Measurements from ENCODE around the gene ZNF253.
"Not testable (repeated sequence)": the region's sequence is repeated elsewhere in the genome, so short reads cannot be mapped to it uniquely, and the experiment has no call there.

ZNF253 gene

DNA sequence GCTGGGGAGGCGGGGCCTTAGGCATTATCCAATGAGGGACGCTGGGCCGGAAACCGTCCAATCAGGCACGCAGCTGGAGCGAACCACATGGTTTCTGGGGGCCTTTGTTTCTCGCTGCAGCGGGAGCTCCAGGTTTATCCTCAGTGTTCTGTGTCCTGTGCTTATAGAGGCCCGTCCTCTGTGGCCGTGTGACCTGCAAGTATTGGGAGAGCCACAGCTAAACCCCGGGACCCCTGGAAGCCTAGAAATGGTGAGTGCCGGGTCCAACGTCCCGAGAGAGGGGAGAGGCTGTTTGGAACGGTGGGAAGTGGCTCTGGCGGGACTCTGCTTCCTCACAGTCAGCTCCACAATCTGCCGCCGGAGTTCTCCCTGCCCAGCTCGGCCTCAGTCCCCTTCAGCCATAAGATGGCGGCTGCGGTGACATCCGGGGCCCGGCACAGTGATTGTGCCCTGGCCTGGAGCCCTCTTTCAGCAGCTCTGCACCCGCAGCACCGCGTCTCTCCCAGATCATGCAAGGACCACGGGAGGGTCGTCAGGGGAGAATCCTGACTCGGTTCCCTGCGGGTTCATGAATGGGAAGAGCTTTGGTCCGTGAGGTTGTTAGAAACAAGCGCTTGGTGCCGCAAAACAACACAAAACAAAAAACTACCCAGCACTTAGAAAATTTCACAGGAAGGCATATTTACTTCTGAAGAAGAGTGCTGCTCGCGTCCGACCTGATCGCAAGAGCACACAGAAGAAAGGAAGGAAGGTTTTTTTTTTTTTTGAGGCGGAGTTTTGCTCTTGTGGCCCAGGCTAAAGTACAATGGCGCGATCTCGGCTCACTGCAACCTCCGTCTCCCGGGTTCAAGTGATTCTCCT is at the start of gene ZNF253:
TSS of gene ZNF253 (plus strand) at position 133 of the 861 bp plus-strand sequence. CDS start at position 248, 115 bp downstream.
- peaks cover 37% of the 10 kb centered on the region for H3K36me3 ChIP-seq
- H3K27me3 ChIP-seq = no peaks in the 10 kb centered on the region
- peak within 1 kb of the TSS; percentile 62 for H3K4me2 ChIP-seq
- peaks cover 85% of the 10 kb centered on the region for H3K9me3 ChIP-seq
- peak within 1 kb of the TSS; percentile 97 for H3K9ac ChIP-seq
- H3K4me1 ChIP-seq = peaks cover 6% of the 10 kb centered on the region; the same call in 1 of the 2 replicates
- peak within 1 kb of the TSS; percentile 96 for H3K27ac ChIP-seq
- H4K20me1 ChIP-seq = no peaks in the 10 kb centered on the region
- TF ChIP-seq Cebpa-rat (IDR thresholded peaks at IDR 0.05) = no peak
- H3K4me3 ChIP-seq = peak within 1 kb of the TSS; percentile 80

DNA sequence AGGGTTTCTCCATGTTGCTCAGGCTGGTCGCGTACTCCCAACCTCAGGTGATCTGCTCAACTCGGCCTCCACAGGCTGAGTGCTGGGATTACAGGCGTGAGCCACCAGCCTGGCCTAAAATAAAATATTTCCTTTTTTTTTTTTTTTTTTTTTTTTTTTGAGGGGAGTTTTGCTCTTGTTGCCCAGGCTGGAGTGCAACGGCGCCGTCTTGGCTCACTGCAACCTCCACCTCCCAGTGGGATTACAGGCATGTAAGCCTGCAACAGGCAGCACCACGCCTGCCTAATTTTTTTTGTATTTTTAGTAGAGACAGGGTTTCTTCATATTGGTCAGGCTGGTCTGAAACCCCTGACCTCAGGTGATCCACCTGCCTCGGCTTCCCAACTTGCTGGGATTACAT is 49.0 kb upstream of the ZNF253 start:
- H3K4me3 ChIP-seq = no peak overlapping the region
- H3K9ac ChIP-seq = no peak overlapping the region
- H3K27me3 ChIP-seq = no peaks in the 10 kb centered on the region
- H4K20me1 ChIP-seq = no peaks in the 10 kb centered on the region; the same call in 1 of the 2 replicates
- no peak for TF ChIP-seq Cebpa-rat (IDR thresholded peaks at IDR 0.05)
- H3K4me1 ChIP-seq = peaks cover 9% of the 10 kb centered on the region; the same call in 1 of the 2 replicates
- H3K27ac ChIP-seq = no peak overlapping the region
- H3K4me2 ChIP-seq = no peak overlapping the region
- peaks cover 87% of the 10 kb centered on the region for H3K9me3 ChIP-seq
- peaks cover 86% of the 10 kb centered on the region for H3K36me3 ChIP-seq

DNA sequence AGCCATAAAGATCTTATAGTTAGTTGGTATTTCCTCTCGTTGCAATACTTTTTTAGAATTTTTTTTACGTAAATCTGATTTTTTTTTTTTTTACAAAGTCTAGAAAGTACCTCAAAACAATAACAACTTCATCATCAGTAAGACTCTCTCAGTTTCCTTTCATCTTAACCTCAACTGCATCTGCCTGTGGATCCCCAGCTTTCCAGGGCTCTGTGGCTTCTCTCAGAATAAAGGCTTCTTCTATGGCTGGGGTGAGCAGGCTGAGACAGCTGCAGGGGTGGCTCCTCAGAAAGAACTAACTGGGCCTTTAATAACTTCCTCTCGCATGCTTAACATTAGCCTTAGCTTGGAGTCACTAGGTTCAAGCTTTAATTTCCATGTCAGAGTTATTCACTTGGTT is 48.3 kb upstream of the ZNF253 start:
- Histone ChIP-seq H3K4me2 (no peak overlapping the region), H3K9me3 (peaks cover 81% of the 10 kb centered on the region), H3K4me3 (no peak overlapping the region)

DNA sequence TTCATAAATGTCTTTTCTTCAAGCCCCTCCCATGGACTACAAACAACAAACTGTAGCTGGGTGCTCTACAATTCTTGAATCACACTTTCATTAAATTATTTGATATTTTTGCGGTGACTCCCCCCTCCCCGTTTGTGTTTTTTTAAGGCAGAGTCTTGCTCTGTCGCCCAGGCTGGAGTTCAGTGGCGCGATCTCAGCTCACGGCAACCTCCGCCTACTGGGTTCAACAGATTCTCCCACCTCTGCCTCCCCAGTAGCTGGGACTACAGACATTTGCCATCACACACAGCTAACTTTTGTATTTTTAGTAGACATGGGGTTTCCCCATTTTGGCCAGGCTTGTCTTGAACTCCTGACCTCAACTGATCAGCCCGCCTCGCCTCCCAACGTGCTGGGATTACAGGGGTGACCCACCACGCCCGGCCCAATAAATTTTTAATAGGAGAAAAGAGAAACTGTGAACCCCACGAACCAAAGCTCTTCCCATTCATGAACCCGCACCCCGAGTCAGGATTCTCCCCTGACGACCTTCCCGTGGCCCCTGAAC is 44.8 kb upstream of the ZNF253 start:
- Histone ChIP-seq H4K20me1 (no peaks in the 10 kb centered on the region), H3K4me1 (peaks cover 9% of the 10 kb centered on the region; the same call in 1 of the 2 replicates), H3K9ac (peak overlapping the region; percentile 94), H3K4me3 (peak overlapping the region; percentile 87), H3K36me3 (peaks cover 46% of the 10 kb centered on the region), H3K27me3 (no peaks in the 10 kb centered on the region), H3K4me2 (peak overlapping the region; percentile 80), H3K27ac (peak overlapping the region; percentile 95), H3K9me3 (peaks cover 82% of the 10 kb centered on the region)
- TF ChIP-seq Cebpa-rat (IDR thresholded peaks at IDR 0.05) = no peak

More for the DNA sequence above, 48.3 kb upstream of the ZNF253 start:
- no peak for TF ChIP-seq Cebpa-rat (IDR thresholded peaks at IDR 0.05)
- Histone ChIP-seq H3K27me3 (no peaks in the 10 kb centered on the region), H3K27ac (no peak overlapping the region), H3K9ac (no peak overlapping the region), H3K36me3 (peaks cover 79% of the 10 kb centered on the region), H3K4me1 (peaks cover 9% of the 10 kb centered on the region; the same call in 1 of the 2 replicates), H4K20me1 (no peaks in the 10 kb centered on the region; the same call in 1 of the 2 replicates)

DNA sequence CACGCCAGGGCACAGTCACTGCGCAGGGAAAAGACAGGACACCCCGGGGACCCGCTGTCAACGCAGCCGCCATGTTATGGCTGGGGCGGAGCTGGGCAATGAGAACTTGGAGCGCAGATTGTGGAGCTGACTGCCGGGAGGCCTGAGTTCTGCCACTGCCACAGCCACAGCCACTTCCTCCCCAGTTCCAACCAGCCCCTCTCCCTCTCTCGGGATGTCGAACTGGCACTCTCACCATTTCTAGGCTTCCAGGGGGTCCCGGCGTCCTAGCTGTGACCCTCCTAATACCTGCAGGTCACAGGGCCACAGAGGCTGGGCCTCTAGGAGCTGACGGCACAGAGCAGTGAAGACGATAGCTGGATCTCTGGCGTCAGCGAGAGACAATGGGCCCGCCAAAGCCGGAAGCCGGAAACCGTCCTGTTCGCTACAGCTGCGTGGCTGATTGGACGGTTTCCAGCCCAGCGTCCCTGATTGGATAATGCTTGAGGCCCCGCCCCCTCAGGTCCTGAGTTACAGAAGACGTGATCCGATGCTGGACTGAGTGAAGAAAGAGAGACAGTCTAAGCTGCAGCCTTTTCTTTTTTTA is 44.2 kb upstream of the ZNF253 start, which contains the start of gene ZNF506:
TSS of gene ZNF506 (minus strand) at position 385 of the 586 bp plus-strand sequence. CDS start at position 238, 147 bp downstream.
- H3K4me2 ChIP-seq = peak within 1 kb of the TSS; percentile 91
- peak within 1 kb of the TSS; percentile 94 for H3K9ac ChIP-seq
- H3K27ac ChIP-seq = peak within 1 kb of the TSS; percentile 95
- no peak for TF ChIP-seq Cebpa-rat (IDR thresholded peaks at IDR 0.05)
- H3K27me3 ChIP-seq = no peaks in the 10 kb centered on the region
- peak within 1 kb of the TSS; percentile 87 for H3K4me3 ChIP-seq
- peaks cover 9% of the 10 kb centered on the region; the same call in 1 of the 2 replicates for H3K4me1 ChIP-seq
- peaks cover 80% of the 10 kb centered on the region for H3K9me3 ChIP-seq
- peaks cover 40% of the 10 kb centered on the region for H3K36me3 ChIP-seq
- no peaks in the 10 kb centered on the region for H4K20me1 ChIP-seq

DNA sequence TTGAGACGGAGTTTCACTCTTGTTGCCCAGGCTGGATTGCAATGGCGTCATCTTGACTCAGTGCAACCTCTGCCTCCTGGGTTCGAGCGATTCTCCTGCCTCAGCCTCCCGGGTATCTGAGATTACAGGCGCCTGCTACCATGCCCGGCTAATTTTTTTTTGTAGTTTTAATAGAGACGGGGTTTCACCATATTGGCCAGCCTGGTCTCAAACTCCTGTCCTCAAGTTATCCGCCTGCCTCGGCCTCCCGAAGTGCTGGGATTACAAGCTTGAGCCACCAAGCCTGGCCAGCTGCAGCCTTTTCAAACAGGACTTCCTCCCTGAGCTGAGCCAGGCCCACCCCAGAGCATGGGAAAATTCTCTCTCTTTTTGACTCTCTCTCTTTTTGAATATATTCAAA is 43.7 kb upstream of the ZNF253 start:
- peak overlapping the region; percentile 91 for H3K4me2 ChIP-seq
- not testable (repeated sequence) for H3K27me3 ChIP-seq, H4K20me1 ChIP-seq, H3K4me1 ChIP-seq
- peak overlapping the region; percentile 95 for H3K27ac ChIP-seq
- H3K9me3 ChIP-seq = peaks cover 77% of the 10 kb centered on the region
- H3K4me3 ChIP-seq = peak overlapping the region; percentile 87
- H3K36me3 ChIP-seq = peaks cover 35% of the 10 kb centered on the region
- peak overlapping the region; percentile 94 for H3K9ac ChIP-seq

DNA sequence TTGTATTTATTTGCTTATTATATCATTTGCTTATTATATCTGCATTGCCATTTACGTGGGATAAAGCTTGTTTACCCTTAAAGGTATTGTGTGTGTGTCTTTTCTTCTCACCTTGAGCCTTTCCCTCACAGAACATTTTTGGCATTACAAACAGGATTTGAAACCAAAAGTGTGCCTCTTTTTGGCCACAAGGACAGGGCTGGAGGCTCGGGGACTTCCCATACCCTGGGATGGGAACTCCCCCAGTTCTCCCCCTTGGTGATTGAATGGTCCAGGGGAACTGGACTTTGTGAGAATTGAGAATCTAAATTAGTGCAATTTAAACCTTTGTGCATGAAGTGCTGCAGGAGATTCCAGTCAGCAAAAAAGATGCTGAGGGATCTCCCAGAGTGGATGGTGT is 41.8 kb upstream of the ZNF253 start:
- TF ChIP-seq Cebpa-rat (IDR thresholded peaks at IDR 0.05) = no peak
- Histone ChIP-seq H3K4me1 (peaks cover 9% of the 10 kb centered on the region; the same call in 1 of the 2 replicates), H4K20me1 (no peaks in the 10 kb centered on the region), H3K4me2 (no peak overlapping the region), H3K4me3 (no peak overlapping the region), H3K9ac (no peak overlapping the region), H3K27ac (no peak overlapping the region), H3K36me3 (peaks cover 15% of the 10 kb centered on the region), H3K9me3 (peaks cover 77% of the 10 kb centered on the region), H3K27me3 (no peaks in the 10 kb centered on the region)

DNA sequence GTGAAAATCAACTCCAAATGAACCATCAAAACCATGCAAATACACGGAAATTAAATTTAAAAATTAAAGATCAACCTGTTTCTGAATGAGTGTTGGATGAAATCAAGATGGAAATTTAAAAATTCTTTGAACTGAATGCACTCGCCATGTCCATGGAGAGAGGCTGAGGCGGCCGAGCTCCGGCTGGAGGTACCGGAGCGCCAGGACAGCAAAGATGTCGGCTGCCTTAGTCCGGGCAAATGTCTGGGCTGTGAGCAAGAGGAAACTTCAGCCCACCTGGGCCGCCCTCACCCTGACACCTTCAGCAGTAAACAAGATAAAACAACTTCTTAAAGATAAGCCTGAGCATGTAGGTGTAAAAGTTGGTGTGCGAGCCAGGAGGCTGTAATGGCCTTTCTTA is 38.8 kb upstream of the ZNF253 start:
- Histone ChIP-seq H3K36me3 (no peaks in the 10 kb centered on the region), H3K4me1 (no peaks in the 10 kb centered on the region), H3K27me3 (no peaks in the 10 kb centered on the region), H4K20me1 (no peaks in the 10 kb centered on the region), H3K9ac (no peak overlapping the region), H3K9me3 (peaks cover 90% of the 10 kb centered on the region), H3K4me3 (no peak overlapping the region), H3K27ac (no peak overlapping the region), H3K4me2 (no peak overlapping the region)
- no peak for TF ChIP-seq Cebpa-rat (IDR thresholded peaks at IDR 0.05)

DNA sequence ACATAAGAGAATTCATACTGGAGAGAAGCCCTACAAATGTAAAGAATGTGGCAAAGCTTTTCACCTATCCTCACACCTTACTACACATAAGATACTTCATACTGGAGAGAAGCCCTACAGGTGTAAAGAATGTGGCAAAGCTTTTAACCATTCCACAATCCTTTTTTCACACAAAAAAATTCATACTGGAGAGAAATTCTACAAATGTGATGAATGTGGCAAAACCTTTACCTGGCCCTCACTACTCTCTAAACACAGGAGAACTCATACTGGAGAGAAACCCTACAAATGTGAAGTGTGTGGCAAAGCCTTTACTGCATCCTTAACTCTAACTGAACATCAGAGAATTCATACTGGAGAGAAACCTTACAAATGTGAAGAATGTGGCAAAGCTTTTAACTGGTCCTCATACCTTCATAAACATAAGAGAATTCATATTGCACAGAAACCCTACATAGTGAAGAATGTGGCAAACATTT is 30.1 kb upstream of the ZNF253 start:
- TF ChIP-seq Cebpa-rat (IDR thresholded peaks at IDR 0.05) = no peak
- Histone ChIP-seq H3K27ac (no peak overlapping the region), H3K36me3 (no peaks in the 10 kb centered on the region), H4K20me1 (no peaks in the 10 kb centered on the region), H3K4me2 (no peak overlapping the region), H3K9me3 (peaks cover 94% of the 10 kb centered on the region), H3K27me3 (no peaks in the 10 kb centered on the region), H3K4me1 (no peaks in the 10 kb centered on the region), H3K4me3 (0 out of 2 replicates have a peak overlapping the region, but pooled peaks have one; percentile 5), H3K9ac (no peak overlapping the region)
